NT2/D1 (cell line): Measurements from ENCODE around the gene RPS6KC1.
"Not testable (repeated sequence)": the region's sequence is repeated elsewhere in the genome, so short reads cannot be mapped to it uniquely, and the experiment has no call there.

Experiments
- DNase-seq: peaks from one replicate; pipeline ENCODE4 v3.0.0-alpha.2; 2011; ENCODE audit warnings: low read depth, low spot score
- H3K27me3 ChIP-seq: 2 replicates; pipeline ENCODE4 v1.6.0; 2011; ENCODE audit warnings: mild to moderate bottlenecking; ENCODE audit not compliant: insufficient read length, insufficient read depth
- H3K36me3 ChIP-seq: 2 replicates; pipeline ENCODE4 v1.6.1; 2011; ENCODE audit warnings: mild to moderate bottlenecking, low read length, mixed read lengths; ENCODE audit not compliant: insufficient read depth, insufficient read length
- H3K4me1 ChIP-seq: 2 replicates; pipeline ENCODE4 v1.5.1; 2011; ENCODE audit not compliant: insufficient read depth, insufficient read length
- H3K4me3 ChIP-seq: 2 replicates; pipeline ENCODE4 v1.5.1; 2011; ENCODE audit warnings: low read depth; ENCODE audit not compliant: insufficient read length
- H3K9ac ChIP-seq: 2 replicates; pipeline ENCODE4 v1.6.0; 2011; ENCODE audit warnings: low read depth; ENCODE audit not compliant: insufficient read length
- H3K9me3 ChIP-seq: 2 replicates; pipeline ENCODE4 v1.5.1; 2011; ENCODE audit warnings: mild to moderate bottlenecking, low read length; ENCODE audit not compliant: insufficient read depth
- SUZ12 ChIP-seq: IDR thresholded peaks from 2 replicates; pipeline ENCODE4 v1.6.1; 2011; ENCODE audit not compliant: insufficient read length, insufficient read depth; ENCODE audit errors: extremely low read depth
- YY1 ChIP-seq: IDR thresholded peaks from 2 replicates; pipeline ENCODE4 v1.6.1; 2011; ENCODE audit not compliant: insufficient read length, insufficient read depth
- ZNF274 ChIP-seq: IDR thresholded peaks from 2 replicates; pipeline ENCODE4 v1.6.1; 2011; ENCODE audit warnings: mild to moderate bottlenecking, low read depth, low read length

Gene RPS6KC1

GRCh38 chr1:213291526-213291925 lies 240.5 kb downstream of the RPS6KC1 start:
- peaks cover 3% of the 10 kb centered on the region for H3K4me1 ChIP-seq
- H3K4me3 ChIP-seq: no peak overlapping the region
- H3K36me3 ChIP-seq: no peaks in the 10 kb centered on the region
- H3K9ac ChIP-seq: no peak overlapping the region
- peaks cover 16% of the 10 kb centered on the region; the same call in 1 of the 2 replicates for H3K9me3 ChIP-seq
- H3K27me3 ChIP-seq: no peaks in the 10 kb centered on the region
- no peak for TF ChIP-seq YY1
- DNase-seq: no peak

- Histone ChIP-seq H3K36me3 (no peaks in the 10 kb centered on the region), H3K4me3 (no peak overlapping the region), H3K4me1 (peaks cover 3% of the 10 kb centered on the region), H3K27me3 (no peaks in the 10 kb centered on the region), H3K9ac (no peak overlapping the region), H3K9me3 (peaks cover 26% of the 10 kb centered on the region)
- TF ChIP-seq ZNF274 (no peak), YY1 (no peak), SUZ12 (no peak)
- DNase-seq: no peak
Measured at GRCh38 chr1:213292614-213293013, 241.6 kb downstream of the RPS6KC1 start.

- no peak overlapping the region for H3K4me3 ChIP-seq
- no peaks in the 10 kb centered on the region for H3K36me3 ChIP-seq
- H3K4me1 ChIP-seq: peaks cover 3% of the 10 kb centered on the region
- TF ChIP-seq YY1 (no peak), SUZ12 (no peak), ZNF274 (no peak)
- peaks cover 32% of the 10 kb centered on the region for H3K9me3 ChIP-seq
- H3K27me3 ChIP-seq: no peaks in the 10 kb centered on the region
- H3K9ac ChIP-seq: no peak overlapping the region
- DNase-seq: no peak
Measured at GRCh38 chr1:213295860-213296259, 244.8 kb downstream of the RPS6KC1 start.

GRCh38 chr1:213296558-213296957 lies 245.5 kb downstream of the RPS6KC1 start:
- DNase-seq: no peak
- peaks cover 32% of the 10 kb centered on the region for H3K9me3 ChIP-seq
- TF ChIP-seq SUZ12: no peak
- TF ChIP-seq ZNF274: no peak
- TF ChIP-seq YY1: no peak
- H3K4me1 ChIP-seq: peaks cover 3% of the 10 kb centered on the region
- no peak overlapping the region for H3K4me3 ChIP-seq
- H3K9ac ChIP-seq: no peak overlapping the region
- H3K27me3 ChIP-seq: no peaks in the 10 kb centered on the region
- H3K36me3 ChIP-seq: no peaks in the 10 kb centered on the region

- Histone ChIP-seq H3K9ac (no peak overlapping the region), H3K9me3 (peaks cover 32% of the 10 kb centered on the region), H3K36me3 (no peaks in the 10 kb centered on the region), H3K4me3 (no peak overlapping the region), H3K4me1 (peaks cover 3% of the 10 kb centered on the region), H3K27me3 (no peaks in the 10 kb centered on the region)
- DNase-seq: no peak
- TF ChIP-seq SUZ12: no peak
- TF ChIP-seq YY1: no peak
- peak; percentile 75 for TF ChIP-seq ZNF274
Measured at GRCh38 chr1:213297021-213297420, 246.0 kb downstream of the RPS6KC1 start.

GRCh38 chr1:213300433-213300832 lies 249.4 kb downstream of the RPS6KC1 start:
- no peak overlapping the region for H3K4me3 ChIP-seq
- DNase-seq: no peak
- no peak overlapping the region for H3K9ac ChIP-seq
- peaks cover 27% of the 10 kb centered on the region for H3K9me3 ChIP-seq
- H3K4me1 ChIP-seq: no peaks in the 10 kb centered on the region
- H3K36me3 ChIP-seq: no peaks in the 10 kb centered on the region
- no peak for TF ChIP-seq SUZ12
- TF ChIP-seq YY1: no peak
- no peaks in the 10 kb centered on the region for H3K27me3 ChIP-seq

GRCh38 chr1:213301524-213301923 lies 250.5 kb downstream of the RPS6KC1 start:
- H3K4me1 ChIP-seq, H3K27me3 ChIP-seq, H3K4me3 ChIP-seq, H3K36me3 ChIP-seq, H3K9ac ChIP-seq, DNase-seq: not testable (repeated sequence)
- H3K9me3 ChIP-seq: peaks cover 17% of the 10 kb centered on the region

GRCh38 chr1:213303286-213303685 lies 252.2 kb downstream of the RPS6KC1 start:
- Histone ChIP-seq H3K9ac (no peak overlapping the region), H3K4me1 (no peaks in the 10 kb centered on the region), H3K36me3 (no peaks in the 10 kb centered on the region), H3K27me3 (no peaks in the 10 kb centered on the region), H3K4me3 (no peak overlapping the region), H3K9me3 (no peaks in the 10 kb centered on the region)
- TF ChIP-seq ZNF274 (no peak), YY1 (no peak), SUZ12 (no peak)
- no peak for DNase-seq
